GM12864 (cell line): ENCODE data around the gene TDRD9.

ENCODE experiments used
- DNase-seq: peaks from one replicate; pipeline ENCODE4 v3.0.0-alpha.2; 2011; ENCODE audit warnings: low read depth
- H3K4me3 ChIP-seq: 2 replicates; pipeline ENCODE4 v1.5.1; 2011; ENCODE audit warnings: mild to moderate bottlenecking, low read depth, low read length, control low read depth
- CTCF ChIP-seq: IDR thresholded peaks from 2 replicates; pipeline ENCODE4 v1.5.1; 2011; ENCODE audit warnings: low read depth, mild to moderate bottlenecking, moderate library complexity, low read length, control low read depth, inconsistent platforms; ENCODE audit errors: missing control alignments

The TDRD9 gene

GRCh38 chr14:104099096-104100041 lies 171.1 kb downstream of the TDRD9 start:
- TF ChIP-seq CTCF = no peak
- no peak for DNase-seq
- H3K4me3 ChIP-seq = no peak overlapping the region

GRCh38 chr14:104100171-104101085 lies 172.2 kb downstream of the TDRD9 start:
- no peak for DNase-seq
- no peak for TF ChIP-seq CTCF
- no peak overlapping the region for H3K4me3 ChIP-seq

GRCh38 chr14:104101086-104101621 lies 172.9 kb downstream of the TDRD9 start:
- no peak for DNase-seq
- no peak for TF ChIP-seq CTCF
- no peak overlapping the region for H3K4me3 ChIP-seq

- no peak for TF ChIP-seq CTCF
- no peak overlapping the region for H3K4me3 ChIP-seq
- DNase-seq = no peak
Observed at GRCh38 chr14:104101651-104102281, 173.5 kb downstream of the TDRD9 start.
